HG02970 (cell line): Measurements from ENCODE around the gene TFF3.

Experiments used
- ATAC-seq: cut with Tn5 transposase; IDR thresholded peaks from one replicate; pipeline ENCODE4 v1.9.1; 2021; ENCODE audit warnings: mild to moderate bottlenecking, moderate library complexity, moderate number of reproducible peaks; ENCODE audit not compliant: unreplicated experiment, low FRiP score

The TFF3 gene

GRCh38 chr21:42324896-42325295 is 9.7 kb upstream of the TFF3 start:
- ATAC-seq = no peak

- ATAC-seq = no peak
Observed at GRCh38 chr21:42321845-42322244, 6.6 kb upstream of the TFF3 start.

DNA sequence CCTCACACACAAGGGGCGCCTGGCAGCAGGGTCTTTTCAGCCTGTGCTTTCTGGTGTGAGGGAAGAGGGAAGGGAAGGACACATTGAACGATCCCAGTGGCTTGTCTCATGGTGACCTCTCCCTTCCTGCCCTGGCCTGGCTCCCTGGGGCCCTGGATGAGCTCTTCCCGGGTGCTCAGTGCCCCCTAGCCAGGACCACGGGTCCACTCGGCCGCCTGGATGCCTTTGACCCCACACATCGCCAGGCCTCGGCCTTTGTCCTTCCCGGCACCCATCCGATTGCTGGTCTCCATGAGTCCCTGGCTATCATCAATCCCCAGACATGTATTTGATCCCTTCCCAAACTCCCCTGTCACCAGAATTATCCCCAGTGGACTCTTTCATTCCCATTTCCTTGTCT is 6.0 kb upstream of the TFF3 start:
- no peak for ATAC-seq

DNA sequence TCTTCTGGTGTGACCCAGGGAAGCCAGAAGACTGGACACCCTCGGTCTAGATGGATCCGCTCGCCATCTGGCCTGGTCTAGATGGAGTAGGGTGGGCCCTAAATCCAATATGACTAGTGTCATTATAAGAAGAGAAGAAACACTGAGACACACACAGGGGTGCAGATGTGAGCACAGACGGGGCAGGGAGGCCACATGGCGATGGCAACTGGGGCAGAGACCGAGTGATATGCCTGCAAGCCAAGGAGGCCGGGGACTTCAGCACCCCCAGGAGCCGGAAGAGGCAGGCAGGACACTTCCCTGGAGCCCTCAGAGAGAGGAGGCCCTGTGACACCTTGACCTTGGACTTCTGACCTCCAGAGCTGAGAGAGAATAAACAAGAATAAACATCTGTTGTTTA is 5.6 kb upstream of the TFF3 start:
- ATAC-seq = no peak

GRCh38 chr21:42319851-42320572 is 4.8 kb upstream of the TFF3 start:
- no peak for ATAC-seq

DNA sequence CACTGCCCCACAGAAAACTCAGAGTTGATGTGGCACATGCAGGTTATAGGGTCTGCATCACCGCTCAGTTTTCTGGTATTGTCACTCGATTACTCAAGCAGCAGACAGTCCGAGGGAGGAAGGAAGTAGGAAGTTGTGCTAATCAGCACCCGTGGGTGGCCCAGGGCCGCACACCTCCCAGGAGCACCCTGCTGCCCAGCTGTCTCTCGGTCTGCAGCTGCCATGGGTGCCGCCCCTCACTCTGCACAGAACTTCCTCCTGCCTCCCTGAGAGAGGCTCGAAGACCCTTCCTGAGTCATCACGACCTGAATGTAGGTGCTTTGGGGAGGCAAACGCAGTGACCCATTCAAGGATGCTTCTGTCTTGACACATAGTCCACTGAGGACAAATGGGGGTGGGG is 4.2 kb upstream of the TFF3 start:
- ATAC-seq = no peak

DNA sequence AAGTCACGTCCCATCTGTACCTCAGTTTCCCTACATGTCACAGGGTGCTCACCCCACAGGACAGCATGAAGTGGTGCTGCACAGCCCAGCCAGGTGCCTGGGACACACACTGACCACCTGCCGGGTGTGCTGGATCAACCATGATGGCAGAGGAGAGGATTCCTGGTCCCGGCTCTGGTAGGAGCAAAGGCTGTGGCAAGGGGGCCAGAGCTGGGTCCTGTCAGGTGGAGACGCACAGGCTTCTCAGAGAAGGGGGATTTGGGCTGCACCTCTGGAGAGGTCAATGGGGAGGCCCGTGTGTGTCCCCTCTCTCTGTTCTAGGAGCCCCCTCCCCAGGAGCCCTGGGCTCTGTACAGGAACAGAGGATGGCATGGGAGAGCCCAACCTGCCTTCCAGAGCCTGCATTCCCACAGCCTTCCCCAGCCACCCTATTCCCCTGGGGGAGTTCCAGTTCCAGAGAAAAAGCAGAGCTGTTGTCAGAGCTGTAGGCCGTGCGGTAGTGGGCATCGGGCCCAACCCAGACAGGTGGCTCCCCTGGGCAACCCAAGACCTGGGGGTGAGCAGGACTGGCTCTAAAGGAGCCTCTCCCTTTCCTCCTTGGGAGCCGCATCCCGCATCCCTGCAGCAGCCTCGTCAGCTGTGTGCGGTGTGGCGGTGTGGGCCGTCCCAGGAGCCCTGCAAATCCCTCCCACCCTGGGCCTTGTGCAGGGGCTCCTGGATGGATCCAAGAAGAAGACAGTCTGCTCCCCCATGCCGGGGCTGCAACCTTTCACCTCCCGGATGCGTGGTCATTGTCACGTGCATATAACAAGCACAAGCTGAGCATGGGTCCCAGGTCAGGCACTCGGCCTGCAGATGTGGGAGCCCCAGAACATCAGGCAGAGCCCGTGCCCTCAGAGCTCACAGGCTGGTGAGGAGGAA is 2.9 kb upstream of the TFF3 start:
- ATAC-seq = no peak

- ATAC-seq = no peak
Observed at GRCh38 chr21:42317341-42317741, 2.1 kb upstream of the TFF3 start.

GRCh38 chr21:42316891-42317290 is 1.7 kb upstream of the TFF3 start:
- no peak for ATAC-seq

GRCh38 chr21:42314616-42315295 is 453 bp downstream of the TFF3 start:
- no peak for ATAC-seq

- ATAC-seq = no peak
Observed at GRCh38 chr21:42313501-42313969, 1.7 kb downstream of the TFF3 start.

GRCh38 chr21:42312626-42313104 is 2.5 kb downstream of the TFF3 start:
- ATAC-seq = no peak

DNA sequence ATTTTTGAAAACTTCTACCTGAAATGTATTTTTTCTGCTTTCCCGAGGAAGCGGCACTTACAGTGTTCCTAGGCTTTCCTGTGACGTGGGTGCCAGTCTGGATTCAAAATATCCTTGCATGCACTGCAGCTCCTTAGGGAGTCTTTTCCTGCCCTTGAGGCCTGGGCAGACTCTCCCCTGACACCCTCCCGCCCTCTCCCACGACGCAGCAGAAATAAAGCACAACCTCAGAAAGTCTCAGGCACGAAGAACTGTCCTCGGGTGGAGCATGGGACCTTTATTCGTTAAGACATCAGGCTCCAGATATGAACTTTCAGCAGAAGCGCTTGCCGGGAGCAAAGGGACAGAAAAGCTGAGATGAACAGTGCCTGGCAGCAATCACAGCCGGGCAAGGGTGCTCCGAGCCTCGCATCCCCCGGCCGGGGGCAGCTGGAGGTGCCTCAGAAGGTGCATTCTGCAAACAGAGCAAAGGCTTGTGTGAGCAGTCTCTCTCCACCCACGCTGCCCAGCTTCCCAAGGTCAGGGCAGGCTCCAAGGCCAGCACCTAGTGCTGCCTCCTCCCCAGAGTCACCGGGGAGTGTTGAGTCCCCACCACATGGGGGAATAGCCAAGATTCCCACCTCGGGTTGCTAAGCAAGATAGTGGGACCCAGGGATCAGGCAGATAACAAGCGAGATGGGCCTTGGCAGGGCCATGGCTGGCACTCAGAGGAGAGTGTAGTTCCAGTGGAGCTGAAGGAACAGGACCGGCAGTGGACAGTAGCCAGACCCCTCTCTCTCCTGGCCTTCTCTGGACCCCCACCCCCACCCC is 3.2 kb downstream of the TFF3 start:
- no peak for ATAC-seq

GRCh38 chr21:42311160-42311559 is 4.0 kb downstream of the TFF3 start:
- no peak for ATAC-seq

DNA sequence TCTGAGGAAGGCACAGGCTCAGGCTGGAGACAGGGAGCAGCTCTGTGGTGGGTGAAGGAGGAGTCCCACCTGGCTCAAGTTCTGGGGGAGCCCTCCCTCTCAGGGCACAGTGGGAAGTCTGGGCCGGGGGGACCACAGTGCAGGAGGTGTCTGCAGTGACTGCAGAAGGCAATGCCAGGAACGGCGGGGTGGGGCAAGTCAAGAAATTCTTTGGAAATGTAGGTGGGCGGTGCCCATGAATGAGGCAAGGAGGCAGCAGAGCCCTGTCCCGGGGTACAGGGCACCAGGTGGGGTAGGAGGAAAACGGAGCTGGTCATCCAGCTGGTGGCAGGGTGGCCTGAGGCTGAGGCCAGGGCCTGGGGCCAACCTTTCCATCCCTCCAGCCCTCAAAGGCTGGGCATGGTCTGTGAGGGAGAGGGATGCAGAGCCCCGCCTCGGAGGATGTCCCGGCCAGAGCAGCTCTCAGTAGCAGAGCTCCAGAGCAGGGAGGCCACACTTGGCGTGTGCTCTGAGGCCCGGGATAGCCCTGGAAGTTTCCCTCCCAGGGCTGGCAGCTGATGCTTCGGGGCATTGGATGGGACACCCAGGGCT is 4.7 kb downstream of the TFF3 start:
- ATAC-seq = no peak

DNA sequence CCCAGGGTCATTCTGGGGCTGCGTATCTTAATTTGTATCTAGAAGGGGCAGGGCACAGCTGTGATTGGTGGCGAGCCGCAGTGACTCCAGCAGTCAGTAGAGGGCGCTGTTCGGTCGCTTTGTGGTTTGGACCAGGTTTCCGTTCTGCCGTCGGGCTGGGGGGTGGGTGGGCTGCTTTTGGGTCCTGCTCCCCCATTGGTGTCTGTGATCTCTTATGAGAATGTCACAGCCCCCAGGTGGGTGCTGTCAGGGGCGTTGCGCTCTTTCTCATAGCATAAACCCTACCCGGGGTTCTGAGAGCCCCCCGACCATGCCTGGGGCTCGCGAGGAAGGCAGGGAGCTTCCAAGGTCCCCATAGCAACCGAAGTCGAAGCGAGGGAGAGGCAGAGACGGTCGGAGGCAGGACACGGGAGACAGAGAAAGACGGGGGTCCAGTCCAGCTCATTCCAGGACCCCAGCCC is 5.4 kb downstream of the TFF3 start:
- no peak for ATAC-seq

GRCh38 chr21:42308914-42309752 is 6.1 kb downstream of the TFF3 start:
- ATAC-seq = no peak

DNA sequence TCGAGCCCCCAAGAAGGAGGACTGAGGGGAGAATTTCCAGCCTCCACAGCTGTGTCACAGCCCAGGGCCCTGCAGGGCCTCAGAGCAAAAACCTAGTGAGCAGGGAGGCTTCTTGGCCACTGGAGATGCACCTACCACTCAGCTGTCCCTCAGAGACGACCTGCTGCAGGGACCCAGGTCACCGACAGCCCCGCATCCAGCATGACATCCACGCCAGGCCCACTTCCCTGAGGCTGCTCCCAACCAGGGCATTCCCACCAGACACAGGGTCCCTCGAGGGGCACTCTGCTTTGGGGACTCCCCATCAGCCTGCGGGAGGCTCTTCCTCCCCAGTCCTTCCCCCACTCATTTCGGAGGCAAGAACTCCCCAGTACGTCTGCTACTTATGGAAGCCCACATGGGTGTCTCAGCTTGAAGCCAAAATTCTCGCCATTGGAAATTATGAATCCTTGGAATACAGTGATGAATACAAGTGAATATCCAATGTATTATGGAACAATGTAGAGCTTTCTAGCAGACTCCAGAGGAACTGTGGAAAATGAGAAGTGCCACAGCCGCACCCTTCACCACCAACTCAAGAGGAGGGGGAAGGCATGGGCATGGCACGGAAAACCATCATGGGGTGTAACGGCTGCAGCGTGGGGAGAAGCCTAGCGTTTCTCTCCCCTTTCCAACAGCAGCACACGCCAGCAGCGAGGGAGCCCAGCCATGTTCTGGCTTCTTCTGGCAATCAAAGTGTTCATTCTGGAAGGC is 6.9 kb downstream of the TFF3 start:
- ATAC-seq = no peak
